K562 (cell line): ENCODE measurements around the gene AP1M2. TPM values are rescaled to one million over a fixed set of nuclear protein-coding genes. Genes with fewer than 3 reads are reported as not detected.
A peak's percentile ranks its signal among the peaks of the same experiment; 100 is the strongest.

Source experiments
- ATAC-seq: fragments of 200-7000 bp; cut with Tn5 transposase; 3 replicates; pipeline ENCODE4 v1.9.1; 2020; ENCODE audit warnings: moderate library complexity
- BruUV-seq: library from RNA; stranded (reverse); fragments of 400-500 nt; replicated peaks from 2 replicates; lab custom pipeline; 2021; lab: Mats Ljungman, UMichigan
- CTCF ChIA-PET: fragments of 300-600 bp; formaldehyde crosslinking; extraction: SDS; loops from one replicate; lab custom pipeline; 2021; ENCODE audit warnings: low intra/inter-chr PET ratio; lab: Yijun Ruan, JAX
- POLR2A ChIA-PET: fragments of 300-600, 350-650 bp; sonication (Branson Sonifier 250); formaldehyde crosslinking; extraction: SDS; loops from one replicate; lab custom pipeline; 2021; ENCODE audit warnings: antibody characterized with exemption, inconsistent platforms; lab: Yijun Ruan, JAX
- DNase-seq, 4 experiments: peaks; one replicate each; pipeline versions ENCODE4 v3.0.0 to v3.0.0-alpha.2; 2011 to 2018; ENCODE audit warnings: low spot score in 3 of 4, mixed read lengths in 3 of 4; ENCODE audit errors: extremely low read depth in 1 of 4
- FAIRE-seq: peaks from 2 replicates; lab custom pipeline; 2011; peaks lifted over from hg19 to GRCh38; lab: Jason Lieb, UNC
- H2AFZ ChIP-seq: 2 replicates; pipeline ENCODE4 v1.6.0; 2011; ENCODE audit warnings: low read depth, low read length, control low read depth, inconsistent platforms
- H3K27ac ChIP-seq: fragments of 200-600 bp; 3 replicates; pipeline ENCODE4 v1.8.0; 2011; ENCODE audit warnings: low read depth, mild to moderate bottlenecking, control low read depth, inconsistent platforms, low read length, moderate library complexity, mixed read lengths; ENCODE audit errors: extremely low read depth
- H3K27me3 ChIP-seq, 2 experiments: fragments of 300-600 bp in 1 of 2; 2 replicates in 1 of 2; 3 replicates in 1 of 2; pipeline versions ENCODE4 v1.6.0 to v1.8.0; 2011; ENCODE audit warnings: inconsistent platforms in 2 of 2, low read length in 2 of 2, mild to moderate bottlenecking in 1 of 2, mixed read lengths in 1 of 2, moderate library complexity in 1 of 2; ENCODE audit not compliant: control insufficient read depth in 2 of 2, insufficient read depth in 2 of 2
- H3K36me3 ChIP-seq: fragments of 300-600 bp; 3 replicates; pipeline ENCODE4 v1.8.0; 2011; ENCODE audit warnings: mild to moderate bottlenecking, low read length, inconsistent platforms; ENCODE audit not compliant: control insufficient read depth, insufficient read depth
- H3K4me1 ChIP-seq, 2 experiments: fragments of 200-600 bp in 1 of 2; replicated peaks in 1 of 2; 2 replicates in 1 of 2; 3 replicates in 1 of 2; pipeline versions ENCODE4 v1.5.1 to v1.8.0; 2011; ENCODE audit warnings: inconsistent platforms in 2 of 2, low read length in 2 of 2, mild to moderate bottlenecking in 1 of 2, mixed read lengths in 1 of 2, moderate library complexity in 1 of 2; ENCODE audit not compliant: control insufficient read depth in 2 of 2, insufficient read depth in 2 of 2
- H3K4me2 ChIP-seq: 2 replicates; pipeline ENCODE4 v1.6.1; 2011; ENCODE audit warnings: low read length, control low read depth, inconsistent platforms, mixed read lengths; ENCODE audit not compliant: insufficient read depth
- H3K4me3 ChIP-seq: fragments of 200-600 bp; sonication (generic), shearing (Covaris generic); 2 replicates; pipeline ENCODE4 v1.5.1; 2016; ENCODE audit warnings: control low read depth, inconsistent platforms
- H3K79me2 ChIP-seq: fragments of 200-600 bp; 3 replicates; pipeline ENCODE4 v1.8.0; 2011; ENCODE audit warnings: low read length, inconsistent platforms; ENCODE audit not compliant: control insufficient read depth, insufficient read depth
- H3K9ac ChIP-seq, 2 experiments: 2 replicates each; pipeline versions ENCODE4 v1.6.0 to v1.6.1; 2011; ENCODE audit warnings: low read depth in 2 of 2, low read length in 2 of 2, control low read depth in 1 of 2, inconsistent platforms in 1 of 2, mild to moderate bottlenecking in 1 of 2, mixed read lengths in 1 of 2; ENCODE audit not compliant: insufficient read depth in 1 of 2
- H3K9me1 ChIP-seq: one replicate; pipeline ENCODE4 v1.6.0; 2011; ENCODE audit warnings: inconsistent platforms, mild to moderate bottlenecking, low read length, moderate library complexity; ENCODE audit not compliant: control insufficient read depth, insufficient read depth
- H3K9me3 ChIP-seq: replicated peaks from 2 replicates; pipeline ENCODE4 v1.5.1; 2011; ENCODE audit warnings: low read depth, low read length, inconsistent platforms; ENCODE audit not compliant: control insufficient read depth, insufficient read depth
- H4K20me1 ChIP-seq: replicated peaks from 2 replicates; pipeline ENCODE4 v1.6.1; 2011; ENCODE audit warnings: low read length, inconsistent platforms, mixed read lengths; ENCODE audit not compliant: control insufficient read depth, insufficient read depth
- BCOR ChIP-seq: fragments of 450-650 bp; IDR thresholded peaks from 2 replicates; pipeline ENCODE4 v1.6.1; 2016
- JUN ChIP-seq, 2 experiments: sonication (generic) in 1 of 2; formaldehyde crosslinking in 1 of 2; IDR thresholded peaks; 2 replicates each; pipeline versions ENCODE4 v1.6.1 to v1.8.0; 2012 to 2022; ENCODE audit warnings: borderline replicate concordance in 2 of 2, mild to moderate bottlenecking in 2 of 2, improper control_type of control experiment in 1 of 2, low read depth in 1 of 2, low read length in 1 of 2, missing genetic modification reagents in 1 of 2
- KDM1A ChIP-seq, 2 experiments: fragments of 450-650 bp; IDR thresholded peaks; 2 replicates each; pipeline ENCODE4 v1.6.1; 2016; ENCODE audit warnings: mild to moderate bottlenecking in 2 of 2
- RBM25 ChIP-seq: fragments of 200-400 bp; formaldehyde crosslinking; IDR thresholded peaks from 2 replicates; pipeline ENCODE4 v1.6.1; 2018; ENCODE audit warnings: low read length, low read depth, moderate library complexity; ENCODE audit not compliant: severe bottlenecking
- SMARCA5 ChIP-seq: fragments of 450-650 bp; IDR thresholded peaks from 2 replicates; pipeline ENCODE4 v1.6.1; 2016
- SNIP1 ChIP-seq: fragments of 450-650 bp; IDR thresholded peaks from 2 replicates; pipeline ENCODE4 v1.7.1; 2017; ENCODE audit warnings: low read depth, mild to moderate bottlenecking
- SRSF3 ChIP-seq: fragments of 200-400 bp; formaldehyde crosslinking; IDR thresholded peaks from 2 replicates; pipeline ENCODE4 v1.6.1; 2016; ENCODE audit warnings: mild to moderate bottlenecking, low read length, moderate library complexity; ENCODE audit not compliant: insufficient read depth
- WGBS: fragments of 100-300 bp; shearing (Covaris generic); methylation state at CpG from one replicate; pipeline ENCODE4 v1.1.6; 2016; ENCODE audit warnings: low coverage, mixed read lengths; ENCODE audit not compliant: insufficient coverage; ENCODE audit errors: missing lambda C conversion rate; 5-methylcytosine and 5-hydroxymethylcytosine counted together
- in situ Hi-C: fragments of 300-500 bp; cut with MboI; formaldehyde crosslinking; loops from 4 replicates; pipeline ENCODE4 v1.15.0; 2018; ENCODE audit warnings: inconsistent platforms, mixed read lengths
- intact Hi-C: fragments of 100-400 bp; cut with micrococcal nuclease; formaldehyde crosslinking; loops from 2 replicates; pipeline ENCODE4 v1.14.2; 2022
- polyA plus RNA-seq, 8 experiments: library from polyadenylated mRNA; depleted of rRNA in 4 of 8; stranded (reverse) in 5 of 8; unstranded in 3 of 8; fragments of >200 nt; fragmentation: Nextera tagmentation in 2 of 8; fragmentation: Illumina TruSeq in 1 of 8; extraction: Ambion mirVana in 2 of 8; extraction: Trizol in 1 of 8; gene quantifications; 2 replicates each; pipeline versions ENCODE4 v1.2.1 to v1.2.3, GENCODE V29; 2011 to 2014; ENCODE audit warnings: inconsistent platforms in 1 of 8, missing spikeins in 1 of 8
- total RNA-seq, 7 experiments: library from RNA; depleted of rRNA in 6 of 7; stranded (reverse); fragments of >200 nt in 6 of 7; fragmentation: Illumina TruSeq in 2 of 7; extraction: Trizol in 2 of 7; gene quantifications; 2 replicates each; pipeline versions ENCODE4 v1.2.1 to v1.2.3, GENCODE V29; 2011 to 2021; ENCODE audit warnings: low replicate concordance in 1 of 7
- TF ChIP-seq, protein P1 (sequence below): fragments of 450-650 bp; IDR thresholded peaks from 2 replicates; pipeline ENCODE4 v1.6.1; 2016; ENCODE audit warnings: mild to moderate bottlenecking
- TF ChIP-seq, protein P2 (sequence below): fragments of 450-650 bp; IDR thresholded peaks from 2 replicates; pipeline ENCODE4 v1.6.1; 2018; ENCODE audit not compliant: partially characterized antibody

AP1M2 gene
- total and polyA plus RNA-seq, 9 of the 15 experiments (the other 6 are each of a cell fraction or from before 2014, with no cell fraction given), result 0.33 to 1.4 (median 0.89) TPM; not detected in 1

DNA sequence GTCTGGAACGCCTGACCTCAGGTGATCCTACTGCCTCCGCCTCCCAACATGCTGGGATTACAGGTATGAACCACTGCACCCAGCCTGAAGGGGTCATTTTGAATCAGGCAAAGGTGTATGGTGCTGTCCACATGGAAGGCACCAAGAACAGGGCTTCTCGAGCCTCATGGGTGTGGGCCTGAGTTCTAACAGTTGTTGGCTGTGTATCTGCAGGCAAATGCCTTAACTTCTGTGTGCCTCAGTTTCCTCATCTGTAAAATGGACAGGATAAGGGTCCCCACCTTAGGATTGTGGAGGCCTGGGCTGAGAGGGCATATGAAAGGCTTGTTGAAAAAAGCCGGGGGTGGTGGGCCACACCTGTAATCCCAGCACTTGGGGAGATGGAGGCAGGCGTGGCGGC is 9.2 kb downstream of the AP1M2 start:
- Histone ChIP-seq H3K27me3 (no peaks in the 10 kb centered on the region), H3K9me3 (no peaks in the 10 kb centered on the region), H3K79me2 (no peaks in the 10 kb centered on the region), H3K4me3 (no peak overlapping the region), H3K27ac (no peak overlapping the region), H3K9me1 (peaks cover 2% of the 10 kb centered on the region), H2AFZ (peak overlapping the region; percentile 43; the same call in 1 of the 2 replicates), H3K36me3 (no peaks in the 10 kb centered on the region), H3K4me1 (peaks cover 7 to 17% of the 10 kb centered on the region in 2 experiments; a peak in 4 of 5 replicates), H3K4me2 (no peak overlapping the region), H3K9ac (no peak overlapping the region), H4K20me1 (no peaks in the 10 kb centered on the region)
- ChIA-PET POLR2A (interaction anchor here (0.6 kb wide), 1 partner anchor 81 kb away, joined by 3 read pairs; no protein-coding TSS in a partner anchor), CTCF (interaction anchor here (0.6 to 0.7 kb wide), 3 partner anchors 63 to 66 kb away, joined by 3 to 4 read pairs (median 3); no protein-coding TSS in a partner anchor)
- intact Hi-C loops (no loop called here), in situ Hi-C loops (no loop called here)
- no peak for FAIRE-seq
- no TSS peak for BruUV-seq
- no peak for ATAC-seq
- DNase-seq, result no peak
- peak in 1 of 2 experiments; percentile 61; a peak in 2 of 4 replicates for TF ChIP-seq KDM1A (IDR thresholded peaks at IDR 0.05)
- TF ChIP-seq SNIP1, result no peak
- no peak for TF ChIP-seq JUN (IDR thresholded peaks at IDR 0.05; ENCODE audit: borderline replicate concordance, low read depth, low read length)
- no peak for TF ChIP-seq JUN (CRISPR knock-in tag; IDR thresholded peaks at IDR 0.05; ENCODE audit: borderline replicate concordance)
- TF ChIP-seq, protein P1, sequence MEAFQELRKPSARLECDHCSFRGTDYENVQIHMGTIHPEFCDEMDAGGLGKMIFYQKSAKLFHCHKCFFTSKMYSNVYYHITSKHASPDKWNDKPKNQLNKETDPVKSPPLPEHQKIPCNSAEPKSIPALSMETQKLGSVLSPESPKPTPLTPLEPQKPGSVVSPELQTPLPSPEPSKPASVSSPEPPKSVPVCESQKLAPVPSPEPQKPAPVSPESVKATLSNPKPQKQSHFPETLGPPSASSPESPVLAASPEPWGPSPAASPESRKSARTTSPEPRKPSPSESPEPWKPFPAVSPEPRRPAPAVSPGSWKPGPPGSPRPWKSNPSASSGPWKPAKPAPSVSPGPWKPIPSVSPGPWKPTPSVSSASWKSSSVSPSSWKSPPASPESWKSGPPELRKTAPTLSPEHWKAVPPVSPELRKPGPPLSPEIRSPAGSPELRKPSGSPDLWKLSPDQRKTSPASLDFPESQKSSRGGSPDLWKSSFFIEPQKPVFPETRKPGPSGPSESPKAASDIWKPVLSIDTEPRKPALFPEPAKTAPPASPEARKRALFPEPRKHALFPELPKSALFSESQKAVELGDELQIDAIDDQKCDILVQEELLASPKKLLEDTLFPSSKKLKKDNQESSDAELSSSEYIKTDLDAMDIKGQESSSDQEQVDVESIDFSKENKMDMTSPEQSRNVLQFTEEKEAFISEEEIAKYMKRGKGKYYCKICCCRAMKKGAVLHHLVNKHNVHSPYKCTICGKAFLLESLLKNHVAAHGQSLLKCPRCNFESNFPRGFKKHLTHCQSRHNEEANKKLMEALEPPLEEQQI, result no peak
- TF ChIP-seq, protein P2, sequence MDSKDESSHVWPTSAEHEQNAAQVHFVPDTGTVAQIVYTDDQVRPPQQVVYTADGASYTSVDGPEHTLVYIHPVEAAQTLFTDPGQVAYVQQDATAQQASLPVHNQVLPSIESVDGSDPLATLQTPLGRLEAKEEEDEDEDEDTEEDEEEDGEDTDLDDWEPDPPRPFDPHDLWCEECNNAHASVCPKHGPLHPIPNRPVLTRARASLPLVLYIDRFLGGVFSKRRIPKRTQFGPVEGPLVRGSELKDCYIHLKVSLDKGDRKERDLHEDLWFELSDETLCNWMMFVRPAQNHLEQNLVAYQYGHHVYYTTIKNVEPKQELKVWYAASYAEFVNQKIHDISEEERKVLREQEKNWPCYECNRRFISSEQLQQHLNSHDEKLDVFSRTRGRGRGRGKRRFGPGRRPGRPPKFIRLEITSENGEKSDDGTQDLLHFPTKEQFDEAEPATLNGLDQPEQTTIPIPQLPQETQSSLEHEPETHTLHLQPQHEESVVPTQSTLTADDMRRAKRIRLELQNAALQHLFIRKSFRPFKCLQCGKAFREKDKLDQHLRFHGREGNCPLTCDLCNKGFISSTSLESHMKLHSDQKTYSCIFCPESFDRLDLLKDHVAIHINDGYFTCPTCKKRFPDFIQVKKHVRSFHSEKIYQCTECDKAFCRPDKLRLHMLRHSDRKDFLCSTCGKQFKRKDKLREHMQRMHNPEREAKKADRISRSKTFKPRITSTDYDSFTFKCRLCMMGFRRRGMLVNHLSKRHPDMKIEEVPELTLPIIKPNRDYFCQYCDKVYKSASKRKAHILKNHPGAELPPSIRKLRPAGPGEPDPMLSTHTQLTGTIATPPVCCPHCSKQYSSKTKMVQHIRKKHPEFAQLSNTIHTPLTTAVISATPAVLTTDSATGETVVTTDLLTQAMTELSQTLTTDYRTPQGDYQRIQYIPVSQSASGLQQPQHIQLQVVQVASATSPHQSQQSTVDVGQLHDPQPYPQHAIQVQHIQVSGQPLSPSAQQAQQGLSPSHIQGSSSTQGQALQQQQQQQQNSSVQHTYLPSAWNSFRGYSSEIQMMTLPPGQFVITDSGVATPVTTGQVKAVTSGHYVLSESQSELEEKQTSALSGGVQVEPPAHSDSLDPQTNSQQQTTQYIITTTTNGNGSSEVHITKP, result peak; percentile 44
- no peak for TF ChIP-seq SRSF3
- peak; percentile 55; the same call in 1 of the 2 replicates for TF ChIP-seq SMARCA5
- peak; percentile 39 for TF ChIP-seq RBM25
- TF ChIP-seq BCOR, result peak; percentile 81
- WGBS, result 87% methylated on average over 6 of the region's 6 CpGs
